ENCODE measurements around the gene DCAF12. TPM values are rescaled to one million over a fixed set of nuclear protein-coding genes. Genes with fewer than 3 reads are reported as not detected.
A peak's percentile ranks its signal among the peaks of the same experiment; 100 is the strongest.

The DCAF12 gene
- total RNA-seq, 1 experiment from 2014 or later, result 40.2 TPM

- Histone ChIP-seq H3K36me3 (ENCODE audit: control insufficient read depth in 1 of 2, insufficient read depth in 2 of 2, low read length in 2 of 2) (no peaks in the 10 kb centered on the region), H3K9me2 (ENCODE audit: insufficient read depth) (no peaks in the 10 kb centered on the region), H3K79me2 (ENCODE audit: insufficient read depth, low read length) (no peaks in the 10 kb centered on the region), H3K4me1 (ENCODE audit: control insufficient read depth in 1 of 2, insufficient read depth in 2 of 2, low read length in 2 of 2) (no peaks in the 10 kb centered on the region), H3K27ac (ENCODE audit: low read depth, low read length) (no peak overlapping the region), H2AFZ (ENCODE audit: low read depth, low read length, poor library complexity, severe bottlenecking) (no peak overlapping the region), H3K9me3 (ENCODE audit: control insufficient read depth in 1 of 2, insufficient read depth in 1 of 2, low read depth in 1 of 2, low read length in 2 of 2) (no peaks in the 10 kb centered on the region), H3K27me3 (ENCODE audit: insufficient read depth, low read length) (no peaks in the 10 kb centered on the region), H3K4me2 (ENCODE audit: low read length) (no peak overlapping the region), H4K20me1 (ENCODE audit: insufficient read depth) (no peaks in the 10 kb centered on the region), H3K4me3 (replicated peaks in 1 of 2; ENCODE audit: low read depth in 1 of 2, low read length in 2 of 2) (no peak overlapping the region), H3K9ac (ENCODE audit: low read length) (no peak overlapping the region)
- BruUV-seq (replicated peaks), result no TSS peak
- TF ChIP-seq SP1 (IDR thresholded peaks at IDR 0.05; ENCODE audit: low read depth) (no peak), CBX3 (IDR thresholded peaks at IDR 0.05; ENCODE audit: low read depth) (no peak), SRF (IDR thresholded peaks at IDR 0.05; ENCODE audit: low read depth) (no peak), JUND (IDR thresholded peaks at IDR 0.05) (no peak), ATF3 (IDR thresholded peaks at IDR 0.05) (no peak), MAX (IDR thresholded peaks at IDR 0.05) (no peak), RAD21 (IDR thresholded peaks at IDR 0.05; ENCODE audit: low read depth) (no peak), ZNF274 (IDR thresholded peaks at IDR 0.05; ENCODE audit: low read depth, low read length) (no peak), YY1 (IDR thresholded peaks at IDR 0.05; ENCODE audit: extremely low read depth, insufficient replicate concordance, low read depth, low read length) (no peak), FOSL1 (IDR thresholded peaks at IDR 0.05; ENCODE audit: low read depth) (no peak), REST (IDR thresholded peaks at IDR 0.05; ENCODE audit: low read depth) (no peak), ELF1 (IDR thresholded peaks at IDR 0.05; ENCODE audit: borderline replicate concordance, low read depth) (no peak)
- ATAC-seq (peak; percentile 36; the same call in 1 of the 2 replicates), DNase-seq (ENCODE audit: low read depth, low spot score) (no peak)
- POLR2A ChIA-PET, result interaction anchor here (0.7 to 2.3 kb wide), 2 partner anchors 8 to 72 kb away, joined by 3 to 14 read pairs; partner anchors contain the start of gene UBAP1
- intact Hi-C loops (cut with micrococcal nuclease), result no loop called here
- RAD21 ChIA-PET (ENCODE audit: low non-redundant PET in 1 of 2, low total read pairs in 2 of 2, uncharacterized antibody in 2 of 2, unreplicated experiment in 2 of 2), result no interaction called here
- CTCF ChIA-PET, result interaction anchor here (2.0 kb wide), 1 partner anchor 15 kb away, joined by 5 read pairs; no protein-coding TSS in a partner anchor
Observed at GRCh38 chr9:34170237-34170991, 43.9 kb upstream of the DCAF12 start.
